ENCODE results near the gene CARS1.

The CARS1 gene

DNA sequence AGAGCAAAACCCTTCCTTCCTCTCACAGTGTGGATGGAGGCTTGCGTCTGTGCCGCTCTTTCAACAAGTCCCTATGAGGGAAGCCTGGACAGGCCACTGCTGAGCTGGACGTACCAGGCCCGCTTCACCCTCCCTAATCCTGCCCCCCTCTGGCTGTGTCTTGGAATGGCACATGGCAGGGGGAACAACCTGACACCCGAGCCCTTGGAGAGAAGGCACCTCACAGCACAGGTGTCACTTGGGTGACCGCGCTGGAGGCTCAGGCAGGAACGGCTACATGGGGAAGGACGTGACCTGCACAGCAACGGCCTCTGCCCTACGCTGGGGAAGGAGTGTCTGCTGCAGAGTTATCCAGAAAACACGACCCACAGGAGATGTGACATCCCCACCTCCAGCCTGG lies 11.0 kb downstream of the CARS1 start:
- CTCF ChIA-PET = interaction anchor here (1.2 kb wide), 1 partner anchor 45 kb away, joined by 7 read pairs; no protein-coding TSS in a partner anchor
- H3K27ac ChIP-seq = 0 out of 2 replicates have a peak overlapping the region, but pooled peaks have one; percentile 39
- POLR2A ChIA-PET (ENCODE audit: low non-redundant PET) = no interaction called here
- no peak for DNase-seq (ENCODE audit: low spot score)
- TF ChIP-seq, protein P1, sequence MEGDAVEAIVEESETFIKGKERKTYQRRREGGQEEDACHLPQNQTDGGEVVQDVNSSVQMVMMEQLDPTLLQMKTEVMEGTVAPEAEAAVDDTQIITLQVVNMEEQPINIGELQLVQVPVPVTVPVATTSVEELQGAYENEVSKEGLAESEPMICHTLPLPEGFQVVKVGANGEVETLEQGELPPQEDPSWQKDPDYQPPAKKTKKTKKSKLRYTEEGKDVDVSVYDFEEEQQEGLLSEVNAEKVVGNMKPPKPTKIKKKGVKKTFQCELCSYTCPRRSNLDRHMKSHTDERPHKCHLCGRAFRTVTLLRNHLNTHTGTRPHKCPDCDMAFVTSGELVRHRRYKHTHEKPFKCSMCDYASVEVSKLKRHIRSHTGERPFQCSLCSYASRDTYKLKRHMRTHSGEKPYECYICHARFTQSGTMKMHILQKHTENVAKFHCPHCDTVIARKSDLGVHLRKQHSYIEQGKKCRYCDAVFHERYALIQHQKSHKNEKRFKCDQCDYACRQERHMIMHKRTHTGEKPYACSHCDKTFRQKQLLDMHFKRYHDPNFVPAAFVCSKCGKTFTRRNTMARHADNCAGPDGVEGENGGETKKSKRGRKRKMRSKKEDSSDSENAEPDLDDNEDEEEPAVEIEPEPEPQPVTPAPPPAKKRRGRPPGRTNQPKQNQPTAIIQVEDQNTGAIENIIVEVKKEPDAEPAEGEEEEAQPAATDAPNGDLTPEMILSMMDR (conservative IDR thresholded peaks at IDR 0.05; ENCODE audit: low read depth) = no peak

DNA sequence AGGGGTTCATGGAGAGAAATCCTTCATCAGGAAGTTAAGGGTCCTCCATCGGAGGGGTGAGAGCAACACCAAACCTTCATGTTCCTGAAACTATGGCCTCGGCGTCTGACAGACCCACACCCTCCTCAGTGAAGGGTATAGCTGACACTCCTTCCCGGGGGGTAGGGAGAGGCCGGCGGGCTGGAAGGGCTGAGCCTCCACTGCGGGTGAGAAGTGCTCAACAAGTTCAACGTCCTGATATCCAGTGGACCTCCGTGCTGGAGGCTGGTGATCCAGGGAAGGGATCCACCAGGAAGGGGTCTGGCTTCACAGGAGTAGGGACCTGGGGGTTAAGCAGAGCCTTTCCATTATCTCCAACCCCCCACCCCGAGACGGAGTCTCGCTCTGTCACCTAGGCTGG lies 12.3 kb downstream of the CARS1 start:
- peak overlapping the region; percentile 39; the same call in 1 of the 2 replicates for H3K27ac ChIP-seq
- TF ChIP-seq, protein P1 (conservative IDR thresholded peaks at IDR 0.05; ENCODE audit: low read depth) = no peak
- DNase-seq (ENCODE audit: low spot score) = no peak
- POLR2A ChIA-PET (ENCODE audit: low non-redundant PET) = no interaction called here
- CTCF ChIA-PET = no interaction called here

DNA sequence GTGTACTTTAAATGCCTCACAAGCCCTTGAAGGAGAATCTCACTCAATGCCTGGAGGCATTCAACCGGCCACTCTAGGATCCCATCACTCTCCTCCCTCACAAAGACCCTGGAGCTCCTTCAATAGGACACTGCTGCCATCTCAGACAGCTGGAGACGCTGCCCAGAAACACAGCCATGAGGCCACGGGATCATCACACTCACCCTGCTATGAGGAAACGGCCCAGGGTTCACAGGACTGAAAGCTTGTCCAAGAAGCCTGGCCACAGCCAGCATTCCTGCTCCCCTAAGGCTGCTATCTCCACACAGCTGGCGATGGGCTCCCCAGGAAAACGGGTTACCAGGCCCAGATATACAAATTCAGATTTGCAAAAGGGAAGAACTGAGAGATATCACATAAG lies 13.2 kb downstream of the CARS1 start:
- CTCF ChIA-PET = interaction anchor here (0.7 kb wide), 1 partner anchor 48 kb away, joined by 4 read pairs; no protein-coding TSS in a partner anchor
- no peak for DNase-seq (ENCODE audit: low spot score)
- TF ChIP-seq, protein P1 (conservative IDR thresholded peaks at IDR 0.05; ENCODE audit: low read depth) = no peak
- POLR2A ChIA-PET (ENCODE audit: low non-redundant PET) = no interaction called here
- H3K27ac ChIP-seq = peak overlapping the region; percentile 39

DNA sequence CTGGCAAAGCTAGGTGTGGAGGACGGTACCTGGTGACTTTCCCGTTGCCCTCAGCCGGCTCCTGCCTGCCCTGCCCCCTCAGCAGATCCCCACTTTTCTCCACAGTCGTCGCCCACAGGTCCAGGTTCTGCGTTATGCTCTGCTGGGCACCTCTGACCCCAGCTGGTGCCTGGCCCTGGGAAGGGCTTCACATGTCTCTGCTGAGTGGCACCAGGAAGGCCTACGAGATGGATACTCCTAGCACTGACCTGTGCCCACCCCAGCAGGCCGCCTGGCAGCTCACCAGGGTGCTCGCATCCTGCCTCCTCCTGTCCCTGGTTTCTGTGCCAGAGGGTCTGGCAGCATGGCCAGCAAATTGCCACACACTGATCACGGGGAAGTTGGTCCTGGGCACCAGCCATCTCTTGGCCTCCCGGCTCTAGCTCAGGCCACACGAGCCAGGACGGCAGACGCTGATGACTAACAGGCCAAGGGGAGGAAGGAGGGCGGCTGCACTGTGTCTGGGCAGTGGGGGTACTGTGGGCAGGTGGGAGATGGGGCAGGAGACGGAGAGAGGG lies 13.8 kb downstream of the CARS1 start:
- peak overlapping the region; percentile 39 for H3K27ac ChIP-seq
- DNase-seq (ENCODE audit: low spot score) = no peak
- ChIA-PET CTCF (interaction anchor here (0.7 kb wide), 1 partner anchor 48 kb away, joined by 4 read pairs; no protein-coding TSS in a partner anchor), POLR2A (ENCODE audit: low non-redundant PET) (no interaction called here)
- TF ChIP-seq, protein P1 (conservative IDR thresholded peaks at IDR 0.05; ENCODE audit: low read depth) = no peak

DNA sequence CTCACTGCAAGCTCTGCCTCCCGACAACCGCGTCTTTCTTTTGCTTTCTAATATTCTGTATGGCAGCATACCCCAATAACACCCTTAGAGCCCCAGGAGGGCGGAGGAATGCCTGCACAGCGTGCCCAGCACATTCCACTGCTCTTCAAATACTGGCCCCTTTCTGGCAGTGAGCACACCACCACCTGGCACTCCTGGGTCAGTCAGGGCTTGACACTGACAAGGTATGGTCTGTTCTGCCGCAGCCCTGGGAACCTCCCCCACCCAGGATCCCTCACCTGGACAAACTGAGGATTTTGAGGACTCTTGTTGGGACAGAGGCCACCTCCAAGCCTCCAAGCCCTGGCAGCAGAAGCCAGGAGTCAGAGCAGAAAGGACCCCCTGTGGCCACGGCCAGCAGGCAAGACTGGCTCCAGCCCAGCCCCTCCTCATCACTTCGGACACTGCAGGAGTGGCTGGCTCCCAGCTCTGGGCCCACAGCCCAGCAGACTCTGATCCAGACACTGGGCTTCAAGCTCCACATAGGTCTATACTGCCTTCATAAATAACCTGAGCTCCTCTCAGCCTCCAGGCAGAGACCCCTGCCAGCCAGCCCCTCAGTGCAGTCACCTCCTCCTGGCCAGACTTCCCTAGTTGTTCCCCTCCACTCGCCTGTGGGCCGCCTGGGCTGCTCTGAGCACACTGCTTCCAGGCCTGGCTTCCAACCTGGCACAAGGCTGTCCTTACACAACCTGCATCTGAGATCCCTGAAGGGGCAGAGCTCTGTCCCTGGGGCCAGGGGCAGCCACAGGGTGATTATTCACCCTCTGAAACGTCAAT lies 14.5 kb downstream of the CARS1 start:
- no peak for DNase-seq (ENCODE audit: low spot score)
- POLR2A ChIA-PET (ENCODE audit: low non-redundant PET) = no interaction called here
- H3K27ac ChIP-seq = peak overlapping the region; percentile 39
- CTCF ChIA-PET = no interaction called here
- TF ChIP-seq, protein P1 (conservative IDR thresholded peaks at IDR 0.05; ENCODE audit: low read depth) = no peak

DNA sequence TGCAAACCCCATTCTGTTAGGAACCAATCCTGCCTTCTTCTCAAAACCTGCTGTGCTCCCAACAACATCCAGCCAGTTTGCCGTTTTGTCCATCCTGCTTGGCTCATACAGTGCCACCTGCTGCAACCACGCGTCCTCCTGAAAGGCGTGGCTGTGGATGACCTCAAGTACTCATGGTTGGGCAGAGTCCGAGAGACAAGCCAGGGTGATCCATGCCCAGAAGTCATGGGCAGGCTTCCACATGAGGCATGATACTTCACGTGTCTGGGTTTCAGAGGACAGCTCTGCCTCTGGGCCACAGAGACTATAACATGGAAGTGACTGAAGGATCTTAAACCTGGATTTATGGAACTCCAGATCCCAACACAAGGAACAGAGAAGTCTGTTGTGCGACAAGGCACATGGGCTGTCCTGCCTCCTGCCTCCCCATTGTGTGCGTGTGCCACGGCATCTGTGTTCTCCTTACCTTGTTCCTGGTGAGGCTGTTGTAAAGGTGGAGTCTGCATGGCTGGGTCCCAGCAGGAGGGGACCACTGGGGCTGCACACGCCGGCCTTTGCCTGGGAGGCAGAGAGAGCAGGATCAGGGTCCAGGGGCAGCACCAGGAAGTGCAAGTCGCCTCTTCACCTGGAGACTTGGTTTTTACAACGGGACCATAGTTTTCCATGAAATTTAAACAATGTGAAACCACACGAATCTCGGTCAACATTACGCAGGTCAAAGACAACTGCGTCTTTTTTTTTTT lies 15.4 kb downstream of the CARS1 start:
- no peak for DNase-seq (ENCODE audit: low spot score)
- H3K27ac ChIP-seq = peak overlapping the region; percentile 39
- ChIA-PET POLR2A (ENCODE audit: low non-redundant PET) (no interaction called here), CTCF (no interaction called here)
- TF ChIP-seq, protein P1 (conservative IDR thresholded peaks at IDR 0.05; ENCODE audit: low read depth) = no peak

Measured in RWPE1 (cell line).